Renal cortical epithelial cell (primary cell): ENCODE measurements around the gene ERCC6L2. TPM values are rescaled to one million over a fixed set of nuclear protein-coding genes. Genes with fewer than 3 reads are reported as not detected.

Source experiments
- DNase-seq: peaks from one replicate; pipeline ENCODE4 v3.0.0-alpha.2; 2011; ENCODE audit warnings: low read depth
- total RNA-seq: library from RNA; depleted of rRNA; stranded (reverse); fragments of >200 nt; gene quantifications from 2 replicates; pipeline ENCODE4 v1.2.3, GENCODE V29; 2014

ERCC6L2 gene
- total RNA-seq, 1 donor from 2014 or later: 146 TPM

DNA sequence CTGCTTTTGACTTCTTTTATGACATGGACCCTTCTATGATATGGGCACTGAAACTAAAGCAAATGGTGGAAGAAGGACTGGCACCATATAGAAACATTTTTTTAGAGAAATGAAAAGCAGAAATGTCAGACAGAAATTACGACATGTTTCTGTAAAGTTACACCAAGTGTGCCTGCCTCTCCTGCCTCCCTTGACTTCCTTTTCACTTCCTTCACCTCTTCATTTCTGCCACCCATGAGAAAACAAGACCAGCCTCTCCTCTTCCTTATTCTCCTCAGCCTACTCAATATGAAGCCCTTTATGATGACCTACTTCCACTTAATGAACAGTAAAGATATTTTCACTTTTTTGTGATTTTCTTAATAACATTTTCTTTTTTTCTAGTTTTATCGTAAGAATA is 44.5 kb downstream of the ERCC6L2 start:
- no peak for DNase-seq

DNA sequence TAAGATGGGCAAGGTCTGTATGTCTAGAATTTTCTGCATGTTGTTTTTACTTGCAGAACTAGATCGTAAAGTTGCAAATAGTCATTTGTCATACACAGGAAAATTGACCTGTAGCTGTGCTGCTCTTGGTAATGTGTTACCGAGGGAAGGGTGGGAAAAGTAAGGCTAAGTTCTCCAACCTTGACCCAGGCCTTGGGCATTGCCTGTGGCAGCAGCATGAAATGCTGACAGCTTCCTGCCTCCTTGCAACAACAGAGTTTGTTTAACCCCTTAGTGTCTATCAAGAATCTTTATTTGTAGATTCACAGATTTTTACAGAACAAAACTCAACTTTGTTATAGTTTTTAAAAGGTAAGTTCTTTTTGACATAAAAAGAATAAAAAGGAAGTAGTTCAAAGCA is 48.3 kb downstream of the ERCC6L2 start:
- peak; percentile 70 for DNase-seq

DNA sequence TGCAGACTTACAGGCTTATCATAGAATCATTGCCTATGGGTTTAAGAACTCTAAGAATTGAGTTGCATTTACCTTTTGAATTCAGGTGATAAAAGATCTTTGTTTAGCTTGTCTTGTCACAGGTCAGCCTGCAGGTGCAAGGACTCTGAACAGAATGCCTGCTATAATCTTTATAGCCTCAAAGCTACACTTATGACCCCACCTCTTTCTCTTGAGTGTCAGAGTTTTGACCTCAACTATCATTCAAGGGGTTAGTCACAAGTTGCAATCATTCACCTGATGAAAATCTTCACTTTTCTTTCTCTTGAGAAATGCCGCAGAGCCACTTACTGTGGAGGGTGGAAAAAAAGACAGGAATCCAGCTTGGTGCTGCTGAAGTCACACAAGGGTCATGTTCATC is 49.5 kb downstream of the ERCC6L2 start:
- DNase-seq: no peak

DNA sequence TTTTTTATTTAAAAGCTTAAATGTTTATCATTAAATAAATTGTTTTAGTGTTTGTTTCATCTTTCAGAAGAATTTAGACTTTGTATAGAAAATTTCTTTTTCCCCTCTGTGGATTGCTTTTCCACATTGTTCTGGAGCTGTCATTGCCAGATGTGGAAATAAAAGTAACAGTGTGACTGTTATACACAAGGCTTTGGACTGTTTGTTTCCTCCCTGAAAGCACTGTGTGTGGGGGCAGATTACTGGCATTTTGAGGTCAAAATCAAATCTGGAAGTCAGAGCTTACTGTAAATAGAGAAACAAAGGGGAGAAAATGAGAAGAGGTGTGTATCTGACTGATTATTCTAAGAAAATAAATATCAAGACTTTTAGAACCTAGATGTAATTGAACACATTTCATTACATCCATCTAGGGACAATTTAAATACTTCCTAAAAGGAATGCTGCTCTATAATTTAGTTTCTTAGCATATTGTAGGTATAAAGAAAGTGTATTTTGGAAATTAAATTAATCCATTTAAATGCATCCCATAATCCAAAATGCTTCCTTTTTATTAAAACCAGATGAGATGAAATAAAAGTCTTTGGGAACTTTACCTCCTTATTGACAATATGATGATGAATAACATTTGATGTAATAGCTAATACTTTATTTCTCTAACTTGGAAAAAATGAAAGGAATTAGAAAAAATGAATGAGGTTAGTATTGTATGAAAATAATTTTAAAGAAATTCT is 51.9 kb downstream of the ERCC6L2 start:
- no peak for DNase-seq

DNA sequence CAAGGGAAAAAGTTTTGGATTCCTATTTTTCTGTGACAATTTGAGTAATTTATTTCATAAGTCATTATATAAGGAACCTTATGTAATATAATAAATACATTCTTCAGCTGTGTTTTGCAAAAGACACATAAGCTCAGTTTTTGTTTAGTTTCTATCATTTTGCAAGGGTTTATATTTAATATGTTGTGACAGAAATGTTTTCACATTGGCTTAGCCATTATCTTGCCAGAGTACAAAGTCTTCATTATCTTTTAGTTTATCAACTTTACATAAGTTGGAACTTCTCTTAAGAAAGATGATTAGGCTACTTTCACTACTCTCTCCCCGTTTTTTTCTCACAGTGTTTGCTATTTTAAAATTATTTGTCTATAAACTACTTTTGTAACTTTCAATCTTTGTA is 54.8 kb downstream of the ERCC6L2 start:
- no peak for DNase-seq

DNA sequence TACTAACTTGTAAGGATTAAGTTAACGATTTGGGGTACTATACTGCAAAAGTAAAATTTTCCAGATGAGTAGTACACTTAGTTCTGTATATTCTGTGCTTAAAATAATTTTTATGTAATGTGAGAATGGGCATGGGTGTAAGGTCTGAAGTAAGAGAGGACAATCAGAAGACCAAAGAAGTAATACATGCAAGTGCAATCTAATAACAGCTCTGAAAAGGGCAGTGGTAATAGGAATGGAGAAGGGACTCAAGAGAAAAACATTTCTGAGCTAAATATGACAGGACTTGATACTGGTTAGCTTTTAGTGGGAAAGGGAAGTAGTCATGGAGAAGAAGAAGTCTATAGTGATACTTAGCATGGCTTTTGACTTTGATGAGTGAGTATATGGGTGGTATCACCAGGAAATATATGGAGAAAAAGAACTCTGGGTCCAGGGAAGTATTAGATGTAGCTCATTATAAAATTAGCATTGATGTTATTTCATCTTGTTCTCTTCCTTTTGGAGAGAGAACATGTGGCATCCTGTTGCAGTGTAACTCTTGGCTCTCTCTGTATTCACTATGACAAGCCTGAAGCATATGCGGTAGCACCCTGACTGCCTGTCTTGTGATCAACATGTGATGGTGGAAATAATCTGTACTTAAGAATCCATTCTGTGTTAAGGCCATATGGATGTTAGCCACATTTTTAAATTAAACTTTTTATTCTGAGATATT is 60.5 kb downstream of the ERCC6L2 start:
- no peak for DNase-seq

DNA sequence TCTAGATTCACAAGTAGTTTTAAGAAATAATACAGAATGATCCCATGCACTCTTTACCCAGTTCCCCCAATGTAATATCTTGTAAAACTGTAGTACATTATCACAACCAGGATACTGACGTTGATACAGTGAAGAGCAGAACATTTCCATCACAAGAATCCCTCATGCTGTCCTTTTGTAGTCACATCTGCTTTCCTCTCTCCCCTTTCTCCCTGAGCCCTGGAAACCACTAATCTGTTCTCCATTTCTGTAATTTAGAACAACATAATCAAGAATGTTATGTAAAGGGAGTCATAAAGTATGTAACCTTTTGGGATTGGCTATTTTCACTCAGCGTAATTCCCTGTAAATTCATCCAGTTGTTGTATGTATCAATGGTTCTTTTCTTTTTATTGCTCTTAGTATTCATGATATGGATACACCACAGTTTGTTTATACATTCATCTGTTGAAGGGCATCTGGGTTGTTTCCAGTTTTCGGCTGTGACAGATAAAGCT is 61.1 kb downstream of the ERCC6L2 start:
- no peak for DNase-seq

DNA sequence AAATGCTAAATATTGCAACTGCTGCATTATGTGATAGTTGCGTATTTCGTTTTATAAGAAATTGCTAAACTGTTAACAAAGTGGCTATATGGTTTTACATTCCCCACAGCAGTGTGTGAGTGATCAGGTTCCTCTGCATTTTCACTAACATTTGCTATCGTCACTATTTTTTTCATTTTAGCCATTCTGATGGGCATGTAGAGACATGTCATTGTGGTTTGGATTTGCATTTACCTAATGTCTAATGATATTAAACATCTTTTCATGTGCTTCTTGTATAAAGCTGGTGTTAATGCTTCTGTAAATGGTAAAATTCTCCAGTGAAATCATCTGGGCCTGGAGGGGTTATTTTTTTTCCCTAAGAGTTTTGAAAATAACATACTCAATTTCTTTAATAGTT is 61.6 kb downstream of the ERCC6L2 start:
- DNase-seq: no peak

DNA sequence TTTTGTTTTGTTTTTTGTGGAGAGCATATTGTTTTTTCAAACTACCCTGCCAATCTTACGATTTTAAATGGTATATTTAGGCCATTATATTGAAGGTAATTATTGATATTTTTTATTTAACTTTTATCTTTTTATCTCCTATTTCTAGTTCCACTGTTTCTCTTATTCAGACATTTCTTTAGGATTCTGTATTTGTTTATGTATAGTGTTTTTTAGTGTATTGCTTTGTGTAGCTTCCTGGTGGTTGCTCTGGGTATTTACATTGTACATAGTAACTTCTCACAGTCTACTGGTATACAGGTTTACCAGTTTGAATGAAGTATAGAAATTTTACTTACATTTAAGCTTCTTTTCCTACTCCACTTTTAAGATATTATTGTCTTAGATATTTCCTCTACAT is 63.2 kb downstream of the ERCC6L2 start:
- no peak for DNase-seq

DNA sequence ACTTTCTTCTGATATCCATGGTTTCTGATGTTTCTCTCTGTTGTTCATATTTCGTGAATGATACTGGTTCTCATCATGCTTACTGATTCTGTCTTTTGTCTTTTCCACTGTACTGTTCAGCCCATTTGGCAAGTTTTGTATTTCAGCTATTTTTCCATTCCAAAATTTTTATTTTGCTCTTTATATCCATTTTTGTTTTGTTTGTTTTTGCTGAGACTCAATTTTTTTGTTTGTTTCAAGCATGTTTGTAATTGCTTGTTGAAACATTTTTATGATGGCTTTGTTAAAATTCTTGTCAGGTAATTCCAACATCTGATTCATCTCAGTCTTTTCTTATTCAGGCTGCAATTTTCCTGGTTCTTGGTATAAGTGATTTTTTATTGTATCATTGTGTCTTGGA is 64.0 kb downstream of the ERCC6L2 start:
- DNase-seq: no peak

DNA sequence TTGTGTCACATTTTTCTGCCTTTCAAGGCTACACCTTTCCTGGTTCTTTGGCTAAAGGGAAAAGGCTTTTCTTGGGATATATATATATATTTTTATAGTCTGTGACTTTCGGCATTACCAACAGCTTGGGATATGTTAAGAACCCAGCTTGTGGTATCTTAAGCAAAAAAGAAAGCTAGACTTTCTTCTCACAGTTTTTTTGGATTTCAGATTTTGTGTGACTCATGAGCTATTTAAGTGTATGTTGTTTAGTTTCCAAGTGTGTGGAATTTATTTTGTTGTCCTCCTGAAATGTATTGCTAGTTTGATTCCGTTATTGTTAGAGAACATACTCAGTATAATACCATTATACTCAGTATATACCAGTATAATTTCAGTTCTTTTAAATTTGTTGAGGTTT is 64.8 kb downstream of the ERCC6L2 start:
- DNase-seq: no peak

DNA sequence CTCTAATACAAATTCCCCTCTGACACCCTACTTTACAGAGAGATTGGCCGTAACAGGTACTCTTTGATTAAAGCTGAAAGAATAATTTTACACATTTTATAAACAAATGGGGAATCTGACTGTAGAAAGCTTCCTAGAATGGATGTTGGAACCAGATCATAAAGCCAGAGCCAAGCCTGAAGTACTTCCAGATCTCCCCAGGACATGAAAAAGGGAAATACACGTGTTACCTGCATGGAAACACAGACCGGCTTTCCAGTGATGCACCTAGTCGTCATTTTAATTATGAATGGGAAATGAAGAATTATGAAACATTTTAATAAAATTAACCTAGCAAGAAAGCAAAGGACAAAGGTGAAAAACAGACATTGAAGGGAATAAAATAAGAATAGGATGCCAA is 66.5 kb downstream of the ERCC6L2 start:
- no peak for DNase-seq

DNA sequence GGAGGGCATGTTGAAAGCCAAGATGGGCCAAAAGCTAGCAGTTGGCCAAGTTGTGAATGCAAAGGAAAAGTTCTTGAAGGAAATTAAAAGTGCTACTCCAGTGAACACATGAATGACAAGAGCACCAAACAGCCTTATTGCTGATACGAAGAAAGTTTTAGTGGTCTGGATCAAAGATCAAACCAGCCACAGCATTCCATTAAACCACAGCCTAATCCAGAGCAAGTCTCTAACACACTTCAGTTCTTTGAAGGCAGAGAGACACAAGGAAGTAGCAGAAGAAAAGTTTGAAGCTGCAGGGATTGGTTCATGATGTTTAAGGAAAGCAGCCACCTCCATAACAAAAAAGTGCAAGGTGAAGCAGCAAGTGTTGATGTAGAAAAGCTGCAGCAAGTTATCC is 71.6 kb downstream of the ERCC6L2 start:
- DNase-seq: peak; percentile 48

DNA sequence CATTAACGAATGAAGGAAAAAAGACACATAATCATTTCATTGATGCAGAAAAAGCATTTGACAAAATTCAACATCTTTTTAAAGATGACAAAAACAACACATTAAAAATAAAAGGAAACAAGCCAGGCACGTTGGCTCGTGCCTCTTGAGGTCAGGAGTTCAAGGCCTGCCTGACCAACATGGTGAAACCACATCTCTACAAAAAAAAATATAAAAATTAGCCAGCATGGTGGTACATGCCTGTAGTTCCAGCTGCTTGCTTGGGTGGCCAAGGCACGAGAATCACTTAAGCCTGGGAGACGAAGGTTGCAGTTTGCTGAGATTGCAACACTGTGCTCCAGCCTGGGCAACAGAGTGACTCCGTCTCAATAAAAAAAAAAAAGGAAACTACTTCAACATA is 77.0 kb downstream of the ERCC6L2 start:
- DNase-seq: no peak

DNA sequence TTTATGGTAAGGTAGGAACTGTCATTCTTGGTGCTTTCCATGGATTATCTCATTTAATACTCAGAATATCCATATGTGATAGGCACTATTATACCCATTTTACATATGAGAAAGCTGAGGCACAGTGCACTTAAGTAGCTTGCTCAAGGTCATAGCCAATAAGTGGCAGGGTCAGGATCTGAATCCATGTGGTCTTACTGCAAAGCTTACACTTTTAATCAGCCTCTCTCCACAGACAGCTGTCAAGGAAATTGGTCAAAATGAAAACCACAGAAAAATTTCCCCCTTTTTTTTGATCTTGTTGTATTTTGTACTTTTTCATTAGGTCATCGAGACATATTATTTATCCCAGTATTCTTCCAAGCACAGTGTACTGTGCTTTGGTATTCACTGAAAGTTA is 78.5 kb downstream of the ERCC6L2 start:
- no peak for DNase-seq

DNA sequence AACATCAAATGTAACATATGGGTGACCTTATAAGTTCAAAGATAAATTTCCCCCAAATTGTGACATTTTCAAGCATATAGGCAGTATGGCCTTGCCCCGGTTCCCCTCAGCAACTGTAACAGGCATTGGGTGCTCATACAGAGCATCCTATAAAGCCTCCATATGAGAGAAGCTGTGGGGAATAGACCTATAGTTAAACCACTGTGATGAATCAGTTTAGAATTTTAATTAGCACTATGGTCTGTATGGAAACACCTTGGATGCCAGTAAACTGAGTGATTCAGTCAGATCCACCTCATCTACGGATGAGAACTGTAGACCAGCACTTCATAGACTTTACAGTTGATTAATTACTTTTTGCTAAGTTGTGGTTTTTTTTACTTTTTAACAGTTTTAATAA is 79.4 kb downstream of the ERCC6L2 start:
- no peak for DNase-seq

DNA sequence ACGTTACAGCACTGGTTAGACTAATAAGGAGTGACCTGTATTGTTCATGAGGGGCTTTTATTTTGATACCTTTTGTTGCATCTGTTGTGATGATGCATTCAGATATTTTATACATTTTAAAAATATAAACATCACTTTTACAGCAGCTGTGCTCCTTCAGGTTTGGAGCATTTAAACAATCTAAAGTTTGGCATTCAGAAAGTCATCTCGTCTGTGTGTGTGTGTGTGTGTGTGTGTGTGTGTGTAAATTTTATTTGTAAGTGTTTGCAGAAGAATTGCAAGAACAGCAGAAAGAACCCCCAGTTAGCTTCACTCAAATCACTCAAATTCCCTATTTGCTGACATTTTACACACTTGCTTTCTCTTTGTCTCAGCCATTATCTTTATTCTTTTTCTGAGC is 87.4 kb downstream of the ERCC6L2 start:
- no peak for DNase-seq

DNA sequence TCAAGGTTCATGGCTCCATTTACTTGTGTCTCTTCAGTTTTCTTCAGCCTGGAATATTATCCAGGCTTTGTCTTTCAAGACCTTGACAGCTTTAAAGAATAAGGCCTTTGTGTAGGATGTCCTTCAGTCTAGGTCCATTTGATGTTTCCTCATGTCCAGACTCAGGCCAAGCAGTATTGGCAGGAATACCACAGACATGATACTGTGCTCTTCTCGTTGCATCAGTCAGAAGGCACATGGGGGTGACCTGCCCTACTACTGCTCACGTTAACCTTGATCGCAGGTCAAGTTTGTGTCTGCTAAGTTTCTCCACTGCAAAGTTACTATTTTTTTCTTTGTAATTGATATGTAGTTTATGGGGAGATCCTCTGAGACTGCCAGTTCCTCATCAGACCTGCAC is 88.2 kb downstream of the ERCC6L2 start:
- DNase-seq: no peak

DNA sequence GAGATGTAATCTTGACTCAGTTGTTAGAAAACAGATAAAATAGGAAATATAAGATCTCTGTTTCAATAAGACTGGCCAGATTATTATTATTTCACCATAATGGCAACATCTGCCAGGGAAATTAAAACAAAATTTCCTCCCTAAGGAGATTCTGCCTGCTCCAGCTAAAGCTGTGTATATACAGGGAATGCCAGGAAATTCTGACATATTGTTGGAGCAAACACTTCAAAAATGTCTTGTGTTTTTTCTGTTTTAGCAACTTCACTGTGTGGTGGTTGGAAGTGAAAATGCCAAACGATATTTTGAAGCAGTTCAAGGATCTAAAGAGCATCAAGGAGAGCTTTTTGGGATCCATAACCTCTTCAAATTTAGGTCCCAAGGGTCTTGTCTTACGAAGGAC is 90.8 kb downstream of the ERCC6L2 start:
- no peak for DNase-seq

DNA sequence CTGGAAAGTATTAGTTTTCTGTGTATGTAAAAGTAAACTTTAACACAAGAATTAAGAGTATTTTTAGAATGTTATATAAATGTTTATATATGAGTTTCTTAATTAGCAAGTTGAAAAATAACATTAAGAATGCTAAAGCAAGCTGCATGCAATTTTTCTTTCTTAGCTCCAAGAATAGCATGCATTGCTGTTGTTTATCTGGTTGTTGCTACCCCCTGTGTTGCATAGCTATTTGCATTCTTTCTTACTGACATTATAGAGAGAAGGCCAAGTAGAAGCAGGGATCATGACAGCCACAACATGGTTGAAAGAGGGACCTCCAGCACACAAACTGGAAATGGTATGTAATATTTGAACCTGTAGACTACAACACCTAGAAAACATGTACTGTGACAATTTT is 94.8 kb downstream of the ERCC6L2 start:
- DNase-seq: no peak

DNA sequence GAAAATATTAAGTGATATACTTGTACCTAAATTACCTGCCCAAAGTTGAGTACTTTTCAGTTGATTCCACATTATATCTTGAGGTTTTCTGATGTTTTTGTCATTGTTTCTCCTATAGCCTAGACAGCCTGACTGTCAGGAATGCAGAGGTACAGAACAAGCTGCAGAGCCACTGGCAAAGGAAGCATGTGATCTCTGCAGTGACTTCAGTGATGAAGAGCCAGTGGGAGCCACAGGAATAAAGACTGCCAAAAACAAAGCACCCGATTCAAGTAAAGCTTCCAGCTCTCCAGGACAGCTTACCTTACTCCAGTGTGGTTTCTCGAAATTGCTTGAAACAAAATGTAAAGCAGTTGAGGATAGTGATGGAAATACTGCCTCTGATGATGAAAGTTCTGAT is 96.3 kb downstream of the ERCC6L2 start:
- no peak for DNase-seq

DNA sequence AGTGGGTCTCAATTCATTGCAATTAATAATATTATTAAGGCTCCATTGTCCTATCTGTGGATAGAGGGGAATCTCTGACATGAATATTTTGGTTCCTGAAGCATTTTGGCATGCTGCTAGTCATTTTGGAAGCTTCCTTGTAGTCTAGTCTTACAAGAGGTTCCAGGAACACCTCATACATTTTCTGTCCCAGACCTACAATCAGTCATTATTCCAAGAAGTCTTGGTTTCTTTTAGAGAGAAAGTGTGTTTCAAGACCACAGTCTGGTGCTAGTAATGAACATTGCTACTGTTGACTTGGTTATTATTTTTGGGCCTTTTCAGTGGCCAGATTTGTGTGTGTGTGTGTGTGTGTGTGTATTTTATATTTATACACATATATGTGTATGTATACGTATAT is 98.9 kb downstream of the ERCC6L2 start:
- no peak for DNase-seq

DNA sequence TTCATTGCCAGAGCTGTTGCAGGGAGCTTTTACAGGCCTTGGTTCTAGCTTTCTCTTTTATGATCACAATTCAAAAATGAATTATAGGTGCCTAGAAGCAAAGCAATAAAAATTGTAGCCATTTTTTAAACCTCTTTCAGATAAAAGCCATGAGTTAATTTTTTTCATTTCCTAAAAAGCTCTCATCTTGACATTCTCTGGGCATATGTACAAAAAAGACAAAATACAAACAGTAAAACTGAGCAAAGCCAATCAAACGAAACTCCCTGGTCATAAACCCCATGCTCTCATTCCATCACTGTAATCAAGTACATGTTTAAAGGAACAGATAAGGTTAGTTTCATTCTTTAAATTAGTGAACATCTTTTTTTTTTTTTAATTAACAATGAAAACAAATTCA is 101.9 kb downstream of the ERCC6L2 start:
- no peak for DNase-seq

DNA sequence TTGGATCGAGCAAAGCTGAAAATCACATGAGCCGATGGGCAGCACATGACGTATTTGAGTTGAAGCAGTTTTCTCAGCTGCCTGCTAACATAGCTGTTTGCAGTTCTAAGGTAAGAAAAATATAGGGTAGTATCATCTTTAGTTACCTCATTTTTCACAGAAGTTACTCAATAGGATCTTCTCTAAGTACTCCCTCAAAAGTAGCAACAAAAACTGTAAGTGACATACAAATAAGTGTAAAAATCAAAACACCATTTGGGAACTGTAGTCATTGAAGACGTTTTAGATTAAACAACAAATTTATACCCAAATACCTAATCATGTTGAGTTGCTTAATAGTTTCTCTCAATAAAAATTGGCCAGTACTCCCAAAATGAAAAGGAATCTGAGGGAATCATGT is 102.6 kb downstream of the ERCC6L2 start:
- DNase-seq: no peak
